ENCODE results near the gene IRAK4. TPM values are rescaled to one million over a fixed set of nuclear protein-coding genes. Genes with fewer than 3 reads are reported as not detected.

IRAK4 gene
- polyA plus RNA-seq, 2 of the 4 experiments (the other 2 are of a cell fraction), result 7.1 to 18.4 TPM

DNA sequence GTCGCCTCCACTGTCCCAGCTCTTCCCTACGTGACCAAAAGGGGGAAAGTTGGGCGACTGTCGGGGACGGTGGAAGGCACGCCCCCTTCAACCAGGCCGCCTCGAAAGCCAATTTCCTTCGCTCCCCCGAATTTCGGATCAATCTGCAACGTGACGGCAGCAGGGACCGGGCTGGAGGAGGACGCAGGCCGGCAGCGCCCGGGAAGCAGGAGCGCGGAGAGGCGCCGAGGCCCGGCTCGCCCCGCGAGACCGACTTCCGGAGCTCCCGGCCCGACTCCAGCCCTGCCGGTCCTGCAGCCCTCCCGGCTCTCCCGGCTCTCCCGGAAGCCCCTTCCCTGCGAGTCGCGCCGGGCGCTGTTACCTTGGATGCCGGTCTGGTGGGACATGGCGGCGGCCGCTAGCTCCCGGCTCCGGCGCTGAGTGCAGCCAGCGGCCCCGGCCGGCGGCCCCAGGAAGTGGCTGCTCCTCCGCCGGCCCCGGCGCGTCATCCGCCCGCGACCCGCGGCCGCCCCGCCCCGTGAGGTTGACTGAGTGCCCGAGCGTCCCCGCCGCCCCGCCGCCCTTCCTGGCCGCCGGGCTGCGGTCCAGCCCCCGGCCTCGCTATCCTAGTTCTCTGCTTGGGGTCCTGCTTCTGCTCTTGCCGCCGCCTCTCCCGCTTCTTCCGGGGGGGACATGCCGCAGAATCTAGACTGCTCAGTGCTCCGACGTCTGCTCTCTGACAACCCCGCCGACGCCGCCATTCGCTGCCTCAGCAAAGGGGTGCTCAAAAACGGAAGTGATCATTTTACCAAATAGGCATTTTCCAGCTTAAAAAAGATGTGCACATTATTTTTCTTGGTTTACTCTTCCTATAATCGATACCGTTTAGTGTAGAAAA lies 47.3 kb downstream of the IRAK4 start, which contains the start of gene TWF1 (continued):
- TF ChIP-seq, protein P1, sequence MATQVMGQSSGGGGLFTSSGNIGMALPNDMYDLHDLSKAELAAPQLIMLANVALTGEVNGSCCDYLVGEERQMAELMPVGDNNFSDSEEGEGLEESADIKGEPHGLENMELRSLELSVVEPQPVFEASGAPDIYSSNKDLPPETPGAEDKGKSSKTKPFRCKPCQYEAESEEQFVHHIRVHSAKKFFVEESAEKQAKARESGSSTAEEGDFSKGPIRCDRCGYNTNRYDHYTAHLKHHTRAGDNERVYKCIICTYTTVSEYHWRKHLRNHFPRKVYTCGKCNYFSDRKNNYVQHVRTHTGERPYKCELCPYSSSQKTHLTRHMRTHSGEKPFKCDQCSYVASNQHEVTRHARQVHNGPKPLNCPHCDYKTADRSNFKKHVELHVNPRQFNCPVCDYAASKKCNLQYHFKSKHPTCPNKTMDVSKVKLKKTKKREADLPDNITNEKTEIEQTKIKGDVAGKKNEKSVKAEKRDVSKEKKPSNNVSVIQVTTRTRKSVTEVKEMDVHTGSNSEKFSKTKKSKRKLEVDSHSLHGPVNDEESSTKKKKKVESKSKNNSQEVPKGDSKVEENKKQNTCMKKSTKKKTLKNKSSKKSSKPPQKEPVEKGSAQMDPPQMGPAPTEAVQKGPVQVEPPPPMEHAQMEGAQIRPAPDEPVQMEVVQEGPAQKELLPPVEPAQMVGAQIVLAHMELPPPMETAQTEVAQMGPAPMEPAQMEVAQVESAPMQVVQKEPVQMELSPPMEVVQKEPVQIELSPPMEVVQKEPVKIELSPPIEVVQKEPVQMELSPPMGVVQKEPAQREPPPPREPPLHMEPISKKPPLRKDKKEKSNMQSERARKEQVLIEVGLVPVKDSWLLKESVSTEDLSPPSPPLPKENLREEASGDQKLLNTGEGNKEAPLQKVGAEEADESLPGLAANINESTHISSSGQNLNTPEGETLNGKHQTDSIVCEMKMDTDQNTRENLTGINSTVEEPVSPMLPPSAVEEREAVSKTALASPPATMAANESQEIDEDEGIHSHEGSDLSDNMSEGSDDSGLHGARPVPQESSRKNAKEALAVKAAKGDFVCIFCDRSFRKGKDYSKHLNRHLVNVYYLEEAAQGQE (IDR thresholded peaks at IDR 0.05), result no peak
- no peak for TF ChIP-seq TFCP2L1 (CRISPR knock-in tag; IDR thresholded peaks at IDR 0.05)
- TF ChIP-seq, protein P2, sequence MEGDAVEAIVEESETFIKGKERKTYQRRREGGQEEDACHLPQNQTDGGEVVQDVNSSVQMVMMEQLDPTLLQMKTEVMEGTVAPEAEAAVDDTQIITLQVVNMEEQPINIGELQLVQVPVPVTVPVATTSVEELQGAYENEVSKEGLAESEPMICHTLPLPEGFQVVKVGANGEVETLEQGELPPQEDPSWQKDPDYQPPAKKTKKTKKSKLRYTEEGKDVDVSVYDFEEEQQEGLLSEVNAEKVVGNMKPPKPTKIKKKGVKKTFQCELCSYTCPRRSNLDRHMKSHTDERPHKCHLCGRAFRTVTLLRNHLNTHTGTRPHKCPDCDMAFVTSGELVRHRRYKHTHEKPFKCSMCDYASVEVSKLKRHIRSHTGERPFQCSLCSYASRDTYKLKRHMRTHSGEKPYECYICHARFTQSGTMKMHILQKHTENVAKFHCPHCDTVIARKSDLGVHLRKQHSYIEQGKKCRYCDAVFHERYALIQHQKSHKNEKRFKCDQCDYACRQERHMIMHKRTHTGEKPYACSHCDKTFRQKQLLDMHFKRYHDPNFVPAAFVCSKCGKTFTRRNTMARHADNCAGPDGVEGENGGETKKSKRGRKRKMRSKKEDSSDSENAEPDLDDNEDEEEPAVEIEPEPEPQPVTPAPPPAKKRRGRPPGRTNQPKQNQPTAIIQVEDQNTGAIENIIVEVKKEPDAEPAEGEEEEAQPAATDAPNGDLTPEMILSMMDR (IDR thresholded peaks at IDR 0.05), result 0 out of 3 replicates have a peak, but pooled peaks have one; percentile 11
- no peak for TF ChIP-seq BHLHE40 (IDR thresholded peaks at IDR 0.05; ENCODE audit: low read depth, low read length)
- no peak for TF ChIP-seq JUNB (IDR thresholded peaks at IDR 0.05)
- no peak; the same call in 1 of the 2 replicates for TF ChIP-seq MAX (IDR thresholded peaks at IDR 0.05)
- no peak for TF ChIP-seq CHD2 (IDR thresholded peaks at IDR 0.05; ENCODE audit: low read length, partially characterized antibody)
- TF ChIP-seq KDM5A (IDR thresholded peaks at IDR 0.05), result no peak
- no peak for TF ChIP-seq ZFP36 (IDR thresholded peaks at IDR 0.05; ENCODE audit: borderline replicate concordance, partially characterized antibody)
- no peak for TF ChIP-seq HEYL (CRISPR knock-in tag; IDR thresholded peaks at IDR 0.05)
- TF ChIP-seq EHMT2 (IDR thresholded peaks at IDR 0.05; ENCODE audit: low read depth), result no peak
- TF ChIP-seq FOSB (CRISPR knock-in tag; IDR thresholded peaks at IDR 0.05), result no peak
- TF ChIP-seq ZNF302 (CRISPR knock-in tag; IDR thresholded peaks at IDR 0.05), result no peak
- TF ChIP-seq ESRRA (IDR thresholded peaks at IDR 0.05; ENCODE audit: borderline replicate concordance, low read length), result no peak
- TF ChIP-seq MAZ (IDR thresholded peaks at IDR 0.05; ENCODE audit: borderline replicate concordance, low read depth, low read length), result no peak
- peak; percentile 57 to 90; a peak in 4 of 5 replicates for TF ChIP-seq JUN (IDR thresholded peaks at IDR 0.05)
- TF ChIP-seq BCL3 (IDR thresholded peaks at IDR 0.05), result peak; percentile 91
- TF ChIP-seq POLR2A (IDR thresholded peaks at IDR 0.05; ENCODE audit: low read length), result peak; percentile 78

DNA sequence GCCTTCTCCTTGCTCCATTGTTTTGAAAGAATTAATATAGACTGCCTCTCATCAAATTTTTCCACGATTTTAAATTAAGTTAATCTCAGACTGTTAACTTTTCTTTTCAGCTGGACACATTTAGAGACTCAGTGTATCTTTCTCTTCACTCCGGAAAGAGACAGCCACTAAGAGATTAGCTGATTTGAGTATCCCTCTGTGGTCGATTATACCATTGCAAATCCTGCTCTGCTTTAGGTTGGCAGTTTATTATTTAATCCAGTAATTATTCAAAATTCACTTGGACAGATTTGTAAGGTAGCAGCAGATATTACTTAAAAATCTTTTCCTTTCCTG lies 48.0 kb downstream of the IRAK4 start:
- no peak for DNase-seq (ENCODE audit: low read depth in 1 of 2, low spot score in 1 of 2)
- 8% methylated on average over 3 of the region's 3 CpGs for WGBS (ENCODE audit: missing lambda C conversion rate)
- TF ChIP-seq JUNB (IDR thresholded peaks at IDR 0.05), result no peak
- no peak for TF ChIP-seq ZSCAN20 (CRISPR knock-in tag; IDR thresholded peaks at IDR 0.05)
- TF ChIP-seq NR3C1 (IDR thresholded peaks at IDR 0.05), result no peak
- no peak; a peak in 1 of 5 replicates for TF ChIP-seq JUN (IDR thresholded peaks at IDR 0.05)
- TF ChIP-seq POLR2AphosphoS2 (conservative IDR thresholded peaks at IDR 0.05; ENCODE audit: low read length), result no peak
- TF ChIP-seq, protein P3, sequence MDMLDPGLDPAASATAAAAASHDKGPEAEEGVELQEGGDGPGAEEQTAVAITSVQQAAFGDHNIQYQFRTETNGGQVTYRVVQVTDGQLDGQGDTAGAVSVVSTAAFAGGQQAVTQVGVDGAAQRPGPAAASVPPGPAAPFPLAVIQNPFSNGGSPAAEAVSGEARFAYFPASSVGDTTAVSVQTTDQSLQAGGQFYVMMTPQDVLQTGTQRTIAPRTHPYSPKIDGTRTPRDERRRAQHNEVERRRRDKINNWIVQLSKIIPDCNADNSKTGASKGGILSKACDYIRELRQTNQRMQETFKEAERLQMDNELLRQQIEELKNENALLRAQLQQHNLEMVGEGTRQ (IDR thresholded peaks at IDR 0.05), result no peak
- TF ChIP-seq RARB (CRISPR knock-in tag; IDR thresholded peaks at IDR 0.05), result no peak
- no peak for TF ChIP-seq FOSB (CRISPR knock-in tag; IDR thresholded peaks at IDR 0.05)
- TF ChIP-seq ZC3H11A (IDR thresholded peaks at IDR 0.05), result no peak
- TF ChIP-seq GATA3 (IDR thresholded peaks at IDR 0.05; ENCODE audit: borderline replicate concordance), result no peak
- ATAC-seq, result no peak
- peaks cover 22% of the 10 kb centered on the region; the same call in 2 of the 3 replicates for H3K4me1 ChIP-seq
- peak overlapping the region; percentile 92 to 99 for H3K27ac ChIP-seq
- ChIA-PET POLR2A (interaction anchor here (1.1 to 2.8 kb wide), 7 partner anchors 10 to 76 kb away, joined by 3 to 34 read pairs (median 14); partner anchors contain the start of genes IRAK4, PUS7L and TMEM117), CTCF (interaction anchor here (1.4 to 3.7 kb wide), 5 partner anchors 10 to 76 kb away, joined by 3 to 14 read pairs (median 5); no protein-coding TSS in a partner anchor)
- peak overlapping the region; percentile 93 for H3K4me2 ChIP-seq
- H3K4me3 ChIP-seq, result peak overlapping the region; percentile 85
- H3K9me3 ChIP-seq, result no peaks in the 10 kb centered on the region
- no peak for FAIRE-seq

Data from A549 (cell line).